H1 (cell line): Measurements from ENCODE around the gene HEATR9. TPM values are rescaled to one million over a fixed set of nuclear protein-coding genes. Genes with fewer than 3 reads are reported as not detected.

Experiments used
- CTCF ChIA-PET: fragments of 300-600 bp; sonication (Branson Sonifier 250); formaldehyde crosslinking; loops from one replicate; lab custom pipeline; 2021; ENCODE audit not compliant: partially characterized antibody; lab: Charles Lee
- POLR2A ChIA-PET: fragments of 300-600 bp; sonication (Branson Sonifier 250); formaldehyde crosslinking; loops from one replicate; lab custom pipeline; 2021; ENCODE audit warnings: inconsistent platforms; ENCODE audit not compliant: partially characterized antibody; lab: Charles Lee
- DNase-seq, 2 experiments: peaks; one replicate each; pipeline versions ENCODE4 v3.0.0 to v3.0.0-alpha.2; 2010 to 2022; ENCODE audit warnings: low spot score in 2 of 2, low read depth in 1 of 2, mixed read lengths in 1 of 2
- FAIRE-seq: peaks from 2 replicates; lab custom pipeline; 2011; peaks lifted over from hg19 to GRCh38; lab: Jason Lieb, UNC
- H2AFZ ChIP-seq: 2 replicates; pipeline ENCODE4 v1.8.1; 2012; ENCODE audit warnings: low read length, inconsistent platforms
- H2AK5ac ChIP-seq: 2 replicates; pipeline ENCODE4 v1.6.1; 2013; ENCODE audit warnings: low read depth, low read length
- H2BK120ac ChIP-seq: replicated peaks from 2 replicates; pipeline ENCODE3; 2013; ENCODE audit warnings: low read depth, low read length, inconsistent platforms
- H2BK12ac ChIP-seq: 2 replicates; pipeline ENCODE4 v1.6.1; 2013; ENCODE audit warnings: low read depth, low read length
- H2BK15ac ChIP-seq: 2 replicates; pipeline ENCODE4 v1.6.1; 2013; ENCODE audit warnings: low read length
- H2BK20ac ChIP-seq: 2 replicates; pipeline ENCODE4 v1.6.1; 2013; ENCODE audit warnings: low read length
- H2BK5ac ChIP-seq: 2 replicates; pipeline ENCODE4 v1.6.1; 2013; ENCODE audit warnings: low read depth, low read length
- H3K14ac ChIP-seq: 2 replicates; pipeline ENCODE4 v1.6.1; 2013; ENCODE audit warnings: inconsistent platforms; ENCODE audit not compliant: insufficient read length
- H3K18ac ChIP-seq: 2 replicates; pipeline ENCODE4 v1.6.1; 2013; ENCODE audit warnings: low read length; ENCODE audit errors: extremely low read depth
- H3K23ac ChIP-seq: 2 replicates; pipeline ENCODE4 v1.6.1; 2013; ENCODE audit warnings: inconsistent platforms; ENCODE audit not compliant: insufficient read length
- H3K23me2 ChIP-seq: 2 replicates; pipeline ENCODE4 v1.6.1; 2013; ENCODE audit warnings: low read depth, low read length
- H3K27ac ChIP-seq: 2 replicates; pipeline ENCODE4 v1.6.1; 2011; ENCODE audit warnings: low read depth, low read length, inconsistent platforms
- H3K27me3 ChIP-seq, 4 experiments: replicated peaks in 1 of 4; 1 replicate in 1 of 4; 2 replicates in 3 of 4; pipeline versions ENCODE4 v1.6.1 to v1.8.1; 2011 to 2013; ENCODE audit warnings: low read length in 3 of 4, mild to moderate bottlenecking in 3 of 4, inconsistent platforms in 2 of 4, mixed read lengths in 2 of 4, moderate library complexity in 1 of 4; ENCODE audit not compliant: control insufficient read depth in 3 of 4, insufficient read depth in 3 of 4; ENCODE audit errors: extremely low read depth in 1 of 4
- H3K36me3 ChIP-seq, 4 experiments: 2 replicates each; pipeline versions ENCODE4 v1.6.1 to v1.8.1; 2011 to 2013; ENCODE audit warnings: mild to moderate bottlenecking in 4 of 4, low read length in 3 of 4, moderate library complexity in 2 of 4, control low read depth in 1 of 4, inconsistent platforms in 1 of 4; ENCODE audit not compliant: insufficient read depth in 4 of 4, control insufficient read depth in 2 of 4
- H3K4ac ChIP-seq: replicated peaks from 2 replicates; pipeline ENCODE3; 2013; ENCODE audit warnings: low read length, low read depth, mixed read lengths, inconsistent platforms; ENCODE audit not compliant: insufficient read length
- H3K4me1 ChIP-seq, 4 experiments: replicated peaks in 1 of 4; 1 replicate in 1 of 4; 2 replicates in 3 of 4; pipeline versions ENCODE4 v1.6.1 to v1.8.1; 2011 to 2013; ENCODE audit warnings: low read length in 3 of 4, inconsistent platforms in 2 of 4, mixed read lengths in 1 of 4; ENCODE audit not compliant: insufficient read depth in 4 of 4, control insufficient read depth in 3 of 4
- H3K4me2 ChIP-seq, 2 experiments: 2 replicates each; pipeline versions ENCODE4 v1.6.1 to v1.8.1; 2011 to 2013; ENCODE audit warnings: low read depth in 2 of 2, low read length in 2 of 2, control low read depth in 1 of 2, inconsistent platforms in 1 of 2, mild to moderate bottlenecking in 1 of 2; ENCODE audit not compliant: insufficient read depth in 1 of 2
- H3K4me3 ChIP-seq, 4 experiments: fragments of 200-600, 300-600 bp in 1 of 4; sonication (generic), shearing (Covaris generic), sonication (Bioruptor Twin) in 1 of 4; 2 replicates each; pipeline versions ENCODE4 v1.5.1 to v1.8.1; 2011 to 2016; ENCODE audit warnings: low read length in 4 of 4, low read depth in 3 of 4, control low read depth in 2 of 4, inconsistent platforms in 2 of 4, mild to moderate bottlenecking in 2 of 4, mixed read lengths in 1 of 4, moderate library complexity in 1 of 4; ENCODE audit not compliant: insufficient read depth in 2 of 4; ENCODE audit errors: extremely low read depth in 1 of 4
- H3K56ac ChIP-seq: replicated peaks from 2 replicates; pipeline ENCODE3; 2013; ENCODE audit warnings: low read depth, mild to moderate bottlenecking, mixed read lengths, low read length, inconsistent platforms; ENCODE audit not compliant: insufficient read length
- H3K79me1 ChIP-seq: 2 replicates; pipeline ENCODE4 v1.6.1; 2013; ENCODE audit warnings: low read depth, low read length, control low read depth
- H3K79me2 ChIP-seq, 2 experiments: 2 replicates each; pipeline versions ENCODE4 v1.6.1 to v1.8.1; 2012 to 2013; ENCODE audit warnings: low read length in 2 of 2, mild to moderate bottlenecking in 2 of 2, inconsistent platforms in 1 of 2; ENCODE audit not compliant: insufficient read depth in 2 of 2, control insufficient read depth in 1 of 2
- H3K9ac ChIP-seq, 4 experiments: replicated peaks in 1 of 4; 1 replicate in 1 of 4; 2 replicates in 3 of 4; pipeline versions ENCODE4 v1.6.1 to v1.8.1; 2011 to 2013; ENCODE audit warnings: low read depth in 3 of 4, low read length in 3 of 4, control low read depth in 2 of 4, mild to moderate bottlenecking in 2 of 4, moderate library complexity in 2 of 4, inconsistent platforms in 1 of 4; ENCODE audit errors: extremely low read depth in 1 of 4
- H3K9me3 ChIP-seq, 2 experiments: 2 replicates each; pipeline versions ENCODE4 v1.6.1 to v1.8.1; 2012 to 2013; ENCODE audit warnings: mild to moderate bottlenecking in 2 of 2, moderate library complexity in 2 of 2, control low read depth in 1 of 2, inconsistent platforms in 1 of 2, low read depth in 1 of 2, low read length in 1 of 2, mixed read lengths in 1 of 2; ENCODE audit not compliant: insufficient read depth in 2 of 2
- H4K20me1 ChIP-seq, 2 experiments: replicated peaks in 1 of 2; 2 replicates each; pipeline versions ENCODE3 to v1.8.1; 2011 to 2013; ENCODE audit warnings: inconsistent platforms in 2 of 2, low read length in 2 of 2, mild to moderate bottlenecking in 1 of 2; ENCODE audit not compliant: insufficient read depth in 2 of 2, control insufficient read depth in 1 of 2
- H4K5ac ChIP-seq: 2 replicates; pipeline ENCODE4 v1.6.1; 2013; ENCODE audit warnings: low read length, low read depth, mixed read lengths, inconsistent platforms; ENCODE audit not compliant: insufficient read length
- H4K8ac ChIP-seq: 2 replicates; pipeline ENCODE4 v1.8.0; 2013; ENCODE audit warnings: mild to moderate bottlenecking, moderate library complexity, low read length, inconsistent platforms; ENCODE audit not compliant: insufficient read depth; ENCODE audit errors: extremely low read depth
- H4K91ac ChIP-seq: replicated peaks from 2 replicates; pipeline ENCODE3; 2013; ENCODE audit warnings: low read length, mixed read lengths, inconsistent platforms; ENCODE audit not compliant: insufficient read length
- CEBPB ChIP-seq: IDR thresholded peaks from 2 replicates; pipeline ENCODE4 v1.6.1; 2012; ENCODE audit warnings: low read depth, low read length
- CHD1 ChIP-seq: IDR thresholded peaks from 2 replicates; pipeline ENCODE4 v1.6.1; 2012; ENCODE audit warnings: low read depth, low read length, improper control_type of control experiment
- EGR1 ChIP-seq: IDR thresholded peaks from 2 replicates; pipeline ENCODE4 v1.6.1; 2011; ENCODE audit warnings: low read depth, low read length, borderline replicate concordance
- HDAC2 ChIP-seq, 2 experiments: fragments of 300-600 bp in 1 of 2; sonication (generic) in 1 of 2; IDR thresholded peaks; 2 replicates each; pipeline ENCODE4 v1.6.1; 2011 to 2012; ENCODE audit warnings: low read depth in 2 of 2, low read length in 2 of 2, mild to moderate bottlenecking in 2 of 2, moderate library complexity in 2 of 2, borderline replicate concordance in 1 of 2, inconsistent platforms in 1 of 2
- NANOG ChIP-seq: IDR thresholded peaks from 2 replicates; pipeline ENCODE4 v1.6.1; 2011; ENCODE audit warnings: low read length, low read depth, mild to moderate bottlenecking, inconsistent platforms; ENCODE audit not compliant: insufficient read depth, poor library complexity, severe bottlenecking
- NRF1 ChIP-seq: IDR thresholded peaks from 2 replicates; pipeline ENCODE4 v1.6.1; 2011; ENCODE audit warnings: mild to moderate bottlenecking, low read depth, low read length, improper control_type of control experiment
- POLR2AphosphoS5 ChIP-seq: IDR thresholded peaks from 2 replicates; pipeline ENCODE4 v1.6.1; 2011; ENCODE audit warnings: low read depth, low read length
- RAD21 ChIP-seq, 2 experiments: IDR thresholded peaks in 1 of 2; conservative IDR thresholded peaks in 1 of 2; 2 replicates each; pipeline ENCODE4 v1.6.1; 2011; ENCODE audit warnings: low read depth in 2 of 2, low read length in 2 of 2, improper control_type of control experiment in 1 of 2, inconsistent platforms in 1 of 2, mild to moderate bottlenecking in 1 of 2, moderate library complexity in 1 of 2
- RFX5 ChIP-seq: IDR thresholded peaks from 2 replicates; pipeline ENCODE4 v1.6.1; 2011; ENCODE audit warnings: low read depth, low read length, improper control_type of control experiment, borderline replicate concordance
- SP2 ChIP-seq: IDR thresholded peaks from 2 replicates; pipeline ENCODE4 v1.6.1; 2012; ENCODE audit warnings: mild to moderate bottlenecking, low read length, inconsistent platforms
- TAF7 ChIP-seq: optimal IDR thresholded peaks from 2 replicates; pipeline ENCODE3; 2011; ENCODE audit warnings: low read depth, mild to moderate bottlenecking, inconsistent platforms, low read length, moderate library complexity, borderline replicate concordance
- WGBS, 2 experiments: shearing (Covaris generic) in 1 of 2; methylation state at CpG; one replicate each; pipeline versions ENCODE4 v1.1.6 to v1.1.7; 2013 to 2015; ENCODE audit warnings: low lambda C conversion rate in 2 of 2, mixed read lengths in 2 of 2, inconsistent platforms in 1 of 2, low coverage in 1 of 2, missing lambda C conversion rate in 1 of 2; ENCODE audit not compliant: insufficient replicate concordance in 2 of 2, insufficient coverage in 1 of 2, insufficient read length in 1 of 2; ENCODE audit errors: extremely low coverage in 1 of 2, missing lambda C conversion rate in 1 of 2; 5-methylcytosine and 5-hydroxymethylcytosine counted together
- polyA plus RNA-seq, 7 experiments: library from polyadenylated mRNA; depleted of rRNA in 3 of 7; stranded (reverse) in 5 of 7; unstranded in 2 of 7; fragments of >200 nt in 5 of 7; fragments of 200-250 nt in 2 of 7; gene quantifications; 1 replicate in 5 of 7; 2 replicates in 1 of 7; 4 replicates in 1 of 7; pipeline versions ENCODE4 v1.2.1 to v1.2.3, GENCODE V29; 2011 to 2013; ENCODE audit warnings: missing spikeins in 2 of 7, mixed read lengths in 2 of 7
- total RNA-seq: library from RNA; stranded (reverse); fragmentation: NEBNext Ultra II Directional; extraction: Animal tissue kit (Norgen Biotek cat#: 25700); gene quantifications from 2 replicates; pipeline ENCODE4 v1.2.1, GENCODE V29; 2021
- TF ChIP-seq, protein P1 (sequence below): IDR thresholded peaks from 2 replicates; pipeline ENCODE4 v1.6.1; 2012; ENCODE audit warnings: inconsistent platforms

The HEATR9 gene
- total and polyA plus RNA-seq, 2 of the 8 experiments (the other 6 are each of a cell fraction or from before 2014, with no cell fraction given) = not detected

- Histone ChIP-seq H3K79me2 (no peaks in the 10 kb centered on the region), H2BK20ac (no peak overlapping the region), H3K27ac (no peak overlapping the region), H3K9ac (no peak overlapping the region), H4K91ac (no peak overlapping the region), H3K4me2 (no peak overlapping the region), H2AK5ac (no peak overlapping the region), H3K14ac (no peak overlapping the region), H3K79me1 (no peaks in the 10 kb centered on the region), H2BK120ac (no peak overlapping the region), H3K18ac (no peak overlapping the region), H4K5ac (no peak overlapping the region), H2BK15ac (no peak overlapping the region), H3K27me3 (no peaks in the 10 kb centered on the region; a peak in 1 of 7 replicates), H3K56ac (no peak overlapping the region), H2BK12ac (no peak overlapping the region), H4K8ac (no peak overlapping the region), H3K4me1 (no peaks in the 10 kb centered on the region; a peak in 1 of 7 replicates), H3K36me3 (no peaks in the 10 kb centered on the region), H3K4ac (no peak overlapping the region), H2BK5ac (no peak overlapping the region), H4K20me1 (peaks cover 0 to 2% of the 10 kb centered on the region in 2 experiments), H3K23ac (no peak overlapping the region), H3K4me3 (no peak overlapping the region), H2AFZ (no peak overlapping the region), H3K23me2 (no peaks in the 10 kb centered on the region), H3K9me3 (no peaks in the 10 kb centered on the region)
- 93% methylated on average over 3 of the region's 3 CpGs; no CpG with 5 or more reads in 1 of the 2 experiments for WGBS, 2 experiments
- no peak for TF ChIP-seq RFX5
- TF ChIP-seq NANOG = no peak
- no peak for TF ChIP-seq NRF1
- TF ChIP-seq CEBPB = no peak
- TF ChIP-seq POLR2AphosphoS5 = no peak
- TF ChIP-seq, protein P1, sequence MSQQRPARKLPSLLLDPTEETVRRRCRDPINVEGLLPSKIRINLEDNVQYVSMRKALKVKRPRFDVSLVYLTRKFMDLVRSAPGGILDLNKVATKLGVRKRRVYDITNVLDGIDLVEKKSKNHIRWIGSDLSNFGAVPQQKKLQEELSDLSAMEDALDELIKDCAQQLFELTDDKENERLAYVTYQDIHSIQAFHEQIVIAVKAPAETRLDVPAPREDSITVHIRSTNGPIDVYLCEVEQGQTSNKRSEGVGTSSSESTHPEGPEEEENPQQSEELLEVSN = no peak
- TF ChIP-seq CHD1 = no peak
- TF ChIP-seq SP2 = no peak
- no peak for TF ChIP-seq TAF7
- no peak for TF ChIP-seq RAD21 (IDR thresholded peaks at IDR 0.05 in 1 of 2, conservative IDR thresholded peaks at IDR 0.05 in 1 of 2; ENCODE audit: low read depth in 2 of 2, low read length in 2 of 2)
- TF ChIP-seq HDAC2 (IDR thresholded peaks at IDR 0.05; ENCODE audit: borderline replicate concordance in 1 of 2, low read depth in 2 of 2, low read length in 2 of 2) = no peak
- TF ChIP-seq EGR1 = no peak
- no peak for FAIRE-seq
- no peak for DNase-seq
- POLR2A ChIA-PET = interaction anchor here (0.7 kb wide), 1 partner anchor 1932 kb away, joined by 3 read pairs; no protein-coding TSS in a partner anchor
- CTCF ChIA-PET = interaction anchor here (0.9 to 4.6 kb wide), 2 partner anchors 18 to 45 kb away, joined by 3 to 32 read pairs; no protein-coding TSS in a partner anchor
Observed at GRCh38 chr17:35867574-35867973, 1.1 kb downstream of the HEATR9 start.
